ENCODE measurements around the gene ABCB8. TPM values are rescaled to one million over a fixed set of nuclear protein-coding genes. Genes with fewer than 3 reads are reported as not detected.
A peak's percentile ranks its signal among the peaks of the same experiment; 100 is the strongest.

Gene ABCB8
- total and polyA plus RNA-seq, 9 of the 15 experiments (the other 6 are each of a cell fraction or from before 2014, with no cell fraction given): 7.6 to 106 (median 36.3) TPM

DNA sequence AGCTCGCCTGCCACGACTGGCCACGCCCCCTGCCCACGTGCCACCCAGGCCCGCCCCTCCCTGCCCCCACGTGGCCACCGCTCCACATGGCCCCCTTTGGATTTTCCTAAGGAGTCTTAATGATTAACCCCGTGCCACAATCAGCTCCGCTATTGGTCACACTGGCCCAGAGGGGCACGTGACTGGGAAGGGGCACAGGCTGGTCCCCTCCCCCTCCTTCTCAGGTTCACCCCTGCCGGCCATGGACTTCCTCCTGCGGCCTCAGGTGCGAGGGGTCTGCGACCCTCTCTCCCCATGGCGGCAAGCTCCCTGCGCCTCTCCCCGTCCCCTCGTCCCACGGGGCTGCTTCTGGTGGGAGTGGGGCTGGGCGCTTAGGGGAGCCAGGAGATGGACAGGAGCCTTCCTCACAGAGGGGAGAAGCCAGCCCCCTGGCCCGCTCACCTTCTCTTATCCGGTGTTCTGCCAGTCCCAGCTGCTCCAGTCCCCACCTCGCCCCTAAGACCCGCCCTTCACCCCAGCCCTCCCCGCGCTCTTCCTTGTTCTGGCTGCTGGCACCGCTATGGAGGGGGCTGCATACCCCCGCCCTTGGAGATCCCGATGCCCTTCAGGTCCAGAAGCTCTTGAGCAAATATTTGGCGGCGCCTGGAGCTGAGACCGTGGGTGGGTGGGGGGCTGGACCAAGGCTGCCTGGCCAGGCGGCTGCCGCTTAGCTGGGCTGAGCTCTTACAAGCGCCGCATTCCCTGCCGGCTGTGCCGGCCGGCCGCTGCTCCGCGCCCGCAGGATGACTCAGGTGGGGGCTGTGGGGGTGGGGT is 34.4 kb downstream of the ABCB8 start:
- ATAC-seq: peak; percentile 65
- H3K4me3 ChIP-seq: peak overlapping the region; percentile 84
- H3K27me3 ChIP-seq (ENCODE audit: control insufficient read depth in 2 of 2, insufficient read depth in 2 of 2, low read length in 2 of 2): no peaks in the 10 kb centered on the region
- intact Hi-C loops (cut with micrococcal nuclease) (no loop called here), in situ Hi-C loops (cut with MboI) (no loop called here)
- H2AFZ ChIP-seq (ENCODE audit: low read depth, low read length): peak overlapping the region; percentile 55
- peaks cover 68% of the 10 kb centered on the region for H3K79me2 ChIP-seq (ENCODE audit: control insufficient read depth, insufficient read depth, low read length)
- no peaks in the 10 kb centered on the region for H3K9me1 ChIP-seq (ENCODE audit: control insufficient read depth, insufficient read depth, low read length)
- peaks cover 42 to 81% of the 10 kb centered on the region in 2 experiments for H3K4me1 ChIP-seq (replicated peaks in 1 of 2; ENCODE audit: control insufficient read depth in 2 of 2, insufficient read depth in 2 of 2, low read length in 2 of 2)
- H3K4me2 ChIP-seq (ENCODE audit: insufficient read depth, low read length): peak overlapping the region; percentile 94
- TSS peak; percentile 83 for BruUV-seq (replicated peaks)
- peaks cover 10% of the 10 kb centered on the region for H4K20me1 ChIP-seq (replicated peaks; ENCODE audit: control insufficient read depth, insufficient read depth, low read length)
- H3K36me3 ChIP-seq (ENCODE audit: control insufficient read depth, insufficient read depth, low read length): peaks cover 53% of the 10 kb centered on the region
- 1% methylated on average over 43 of the region's 43 CpGs for WGBS (ENCODE audit: insufficient coverage, low coverage, missing lambda C conversion rate)
- DNase-seq (ENCODE audit: extremely low read depth in 1 of 4, low spot score in 3 of 4): peak; percentile 91 to 96 (median 94)
- peak overlapping the region; percentile 85 to 91 for H3K9ac ChIP-seq (ENCODE audit: insufficient read depth in 1 of 2, low read depth in 2 of 2, low read length in 2 of 2)
- peak overlapping the region; percentile 90 for H3K27ac ChIP-seq (ENCODE audit: extremely low read depth, low read depth, low read length)
- no peaks in the 10 kb centered on the region for H3K9me3 ChIP-seq (replicated peaks; ENCODE audit: control insufficient read depth, insufficient read depth, low read depth, low read length)
- ChIA-PET POLR2A (interaction anchor here (0.6 to 2.7 kb wide), 13 partner anchors 9 to 720 kb away, joined by 3 to 9 read pairs (median 5); partner anchors contain the start of gene FASTK), CTCF (ENCODE audit: low intra/inter-chr PET ratio) (no interaction called here)
- no peak for FAIRE-seq
- TF ChIP-seq, protein P1, sequence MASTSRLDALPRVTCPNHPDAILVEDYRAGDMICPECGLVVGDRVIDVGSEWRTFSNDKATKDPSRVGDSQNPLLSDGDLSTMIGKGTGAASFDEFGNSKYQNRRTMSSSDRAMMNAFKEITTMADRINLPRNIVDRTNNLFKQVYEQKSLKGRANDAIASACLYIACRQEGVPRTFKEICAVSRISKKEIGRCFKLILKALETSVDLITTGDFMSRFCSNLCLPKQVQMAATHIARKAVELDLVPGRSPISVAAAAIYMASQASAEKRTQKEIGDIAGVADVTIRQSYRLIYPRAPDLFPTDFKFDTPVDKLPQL (IDR thresholded peaks at IDR 0.05; ENCODE audit: extremely low read depth, insufficient read length): no peak
- 0 out of 4 replicates have a peak, but pooled peaks of 1 of the 2 experiments have one; percentile 8 for TF ChIP-seq TRIM24 (IDR thresholded peaks at IDR 0.05)
- TF ChIP-seq GTF2A2 (tag; IDR thresholded peaks at IDR 0.05): no peak
- TF ChIP-seq, protein P2, sequence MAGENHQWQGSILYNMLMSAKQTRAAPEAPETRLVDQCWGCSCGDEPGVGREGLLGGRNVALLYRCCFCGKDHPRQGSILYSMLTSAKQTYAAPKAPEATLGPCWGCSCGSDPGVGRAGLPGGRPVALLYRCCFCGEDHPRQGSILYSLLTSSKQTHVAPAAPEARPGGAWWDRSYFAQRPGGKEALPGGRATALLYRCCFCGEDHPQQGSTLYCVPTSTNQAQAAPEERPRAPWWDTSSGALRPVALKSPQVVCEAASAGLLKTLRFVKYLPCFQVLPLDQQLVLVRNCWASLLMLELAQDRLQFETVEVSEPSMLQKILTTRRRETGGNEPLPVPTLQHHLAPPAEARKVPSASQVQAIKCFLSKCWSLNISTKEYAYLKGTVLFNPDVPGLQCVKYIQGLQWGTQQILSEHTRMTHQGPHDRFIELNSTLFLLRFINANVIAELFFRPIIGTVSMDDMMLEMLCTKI (IDR thresholded peaks at IDR 0.05; ENCODE audit: partially characterized antibody): no peak
- no peak for TF ChIP-seq ZC3H11A (IDR thresholded peaks at IDR 0.05; ENCODE audit: low read depth, low read length)
- 0 out of 2 replicates have a peak, but pooled peaks have one; percentile 36 for TF ChIP-seq POLR2AphosphoS2 (IDR thresholded peaks at IDR 0.05; ENCODE audit: low read length)
- TF ChIP-seq CBFA2T2 (conservative IDR thresholded peaks at IDR 0.05): peak; percentile 75
- TF ChIP-seq, protein P3, sequence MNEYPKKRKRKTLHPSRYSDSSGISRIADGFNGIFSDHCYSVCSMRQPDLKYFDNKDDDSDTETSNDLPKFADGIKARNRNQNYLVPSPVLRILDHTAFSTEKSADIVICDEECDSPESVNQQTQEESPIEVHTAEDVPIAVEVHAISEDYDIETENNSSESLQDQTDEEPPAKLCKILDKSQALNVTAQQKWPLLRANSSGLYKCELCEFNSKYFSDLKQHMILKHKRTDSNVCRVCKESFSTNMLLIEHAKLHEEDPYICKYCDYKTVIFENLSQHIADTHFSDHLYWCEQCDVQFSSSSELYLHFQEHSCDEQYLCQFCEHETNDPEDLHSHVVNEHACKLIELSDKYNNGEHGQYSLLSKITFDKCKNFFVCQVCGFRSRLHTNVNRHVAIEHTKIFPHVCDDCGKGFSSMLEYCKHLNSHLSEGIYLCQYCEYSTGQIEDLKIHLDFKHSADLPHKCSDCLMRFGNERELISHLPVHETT (CRISPR knock-in tag; conservative IDR thresholded peaks at IDR 0.05 in 1 of 2, IDR thresholded peaks at IDR 0.05 in 1 of 2): peak in 1 of 2 experiments; percentile 54; a peak in 1 of 4 replicates
- TF ChIP-seq ZNF551 (CRISPR knock-in tag; IDR thresholded peaks at IDR 0.05): no peak
- TF ChIP-seq, protein P4, sequence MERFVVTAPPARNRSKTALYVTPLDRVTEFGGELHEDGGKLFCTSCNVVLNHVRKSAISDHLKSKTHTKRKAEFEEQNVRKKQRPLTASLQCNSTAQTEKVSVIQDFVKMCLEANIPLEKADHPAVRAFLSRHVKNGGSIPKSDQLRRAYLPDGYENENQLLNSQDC (CRISPR knock-in tag; IDR thresholded peaks at IDR 0.05): 0 out of 2 replicates have a peak, but pooled peaks have one; percentile 49
- TF ChIP-seq ZNF586 (CRISPR knock-in tag; conservative IDR thresholded peaks at IDR 0.05): no peak
- TF ChIP-seq ZNF561 (CRISPR knock-in tag; conservative IDR thresholded peaks at IDR 0.05): no peak
- TF ChIP-seq MTA1 (IDR thresholded peaks at IDR 0.05; ENCODE audit: borderline replicate concordance): no peak
- TF ChIP-seq NFE2 (IDR thresholded peaks at IDR 0.05; ENCODE audit: low read depth): 0 out of 2 replicates have a peak, but pooled peaks have one; percentile 36
- 0 out of 2 replicates have a peak, but pooled peaks have one; percentile 15 for TF ChIP-seq NR4A1 (CRISPR knock-in tag; IDR thresholded peaks at IDR 0.05)
- no peak; the same call in 1 of the 2 replicates for TF ChIP-seq NR4A1 (tag; IDR thresholded peaks at IDR 0.05)
- TF ChIP-seq, protein P5, sequence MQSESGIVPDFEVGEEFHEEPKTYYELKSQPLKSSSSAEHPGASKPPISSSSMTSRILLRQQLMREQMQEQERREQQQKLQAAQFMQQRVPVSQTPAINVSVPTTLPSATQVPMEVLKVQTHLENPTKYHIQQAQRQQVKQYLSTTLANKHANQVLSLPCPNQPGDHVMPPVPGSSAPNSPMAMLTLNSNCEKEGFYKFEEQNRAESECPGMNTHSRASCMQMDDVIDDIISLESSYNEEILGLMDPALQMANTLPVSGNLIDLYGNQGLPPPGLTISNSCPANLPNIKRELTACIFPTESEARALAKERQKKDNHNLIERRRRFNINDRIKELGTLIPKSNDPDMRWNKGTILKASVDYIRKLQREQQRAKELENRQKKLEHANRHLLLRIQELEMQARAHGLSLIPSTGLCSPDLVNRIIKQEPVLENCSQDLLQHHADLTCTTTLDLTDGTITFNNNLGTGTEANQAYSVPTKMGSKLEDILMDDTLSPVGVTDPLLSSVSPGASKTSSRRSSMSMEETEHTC (IDR thresholded peaks at IDR 0.05): peak; percentile 39; the same call in 1 of the 2 replicates

All from K562 (cell line).